Spleen (tissue), 7 donors: ENCODE data around the gene CXXC5.

ENCODE experiments used
- POLR2A ChIP-seq, 3 donors: fragments of 450-650 bp; IDR thresholded peaks; one replicate each; pipeline ENCODE4 v1.5.1; 2017; ENCODE audit warnings: antibody characterized with exemption in 3 of 3, mild to moderate bottlenecking in 1 of 3
- POLR2AphosphoS5 ChIP-seq, 3 donors: sonication (generic); formaldehyde crosslinking; IDR thresholded peaks; one replicate each; pipeline ENCODE4 v1.5.1; 2017; ENCODE audit warnings: antibody characterized with exemption in 3 of 3
- TF ChIP-seq, protein P1 (sequence below), 11 experiments: fragments of 200-600 bp in 7 of 11; fragments of 450-650 bp in 4 of 11; sonication (generic) in 4 of 11; IDR thresholded peaks in 8 of 11; conservative IDR thresholded peaks in 3 of 11; 1 replicate in 7 of 11; 2 replicates in 4 of 11; pipeline versions ENCODE4 v1.4.0 to v1.8.0; 2016 to 2021; ENCODE audit warnings: antibody characterized with exemption in 11 of 11, inconsistent platforms in 4 of 11, mild to moderate bottlenecking in 1 of 11
- donor health status: DM: no; HTN: no; CAD: no; lungs with moderate emphysema.
- donor health status: DM: no; HTN: no; CAD: no.
- donor health status: DM: no; HTN: no; CAD: no.

DNA sequence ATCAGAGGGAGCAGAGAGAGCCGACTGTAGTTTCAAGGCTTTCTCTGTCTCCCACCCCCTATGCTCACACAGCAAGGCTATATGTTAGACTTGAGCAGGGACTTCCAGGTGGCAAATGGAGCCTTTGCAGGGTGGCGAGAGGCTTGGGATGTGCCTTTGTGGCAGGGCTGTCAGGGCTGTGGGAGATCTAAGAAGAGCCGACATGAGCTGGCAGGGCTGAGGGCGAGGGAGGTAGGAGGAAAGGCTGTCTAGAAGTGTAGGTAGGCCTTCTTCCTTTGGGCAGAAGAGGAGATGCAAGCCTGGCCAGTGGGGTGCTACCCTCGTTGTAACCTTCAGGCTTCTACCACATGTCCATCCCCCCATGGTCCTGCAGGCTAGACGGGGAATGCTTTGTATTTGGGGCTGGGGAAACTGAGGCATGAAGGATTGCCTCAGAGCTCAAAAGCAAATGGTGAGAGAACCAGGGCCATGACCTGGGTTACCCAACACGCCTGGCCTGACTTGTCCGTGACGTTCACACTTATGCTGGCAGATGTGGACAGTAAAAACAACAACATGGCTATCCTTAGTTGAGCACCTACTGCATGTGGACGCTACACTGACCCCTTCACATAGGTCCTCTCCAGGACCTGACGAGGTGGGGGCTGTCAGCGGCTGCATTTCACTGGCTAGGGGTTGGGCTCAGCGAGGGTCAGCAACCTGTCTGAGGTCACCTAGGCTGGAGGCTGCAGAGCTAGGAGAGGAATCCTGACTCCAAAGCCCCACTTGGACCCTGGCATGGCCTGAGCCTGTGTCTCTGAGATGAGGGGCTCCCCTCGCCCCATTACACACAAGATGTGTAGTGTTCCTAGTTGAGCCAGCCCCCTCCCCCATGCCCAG lies 15.3 kb downstream of the CXXC5 start:
- no peak for TF ChIP-seq POLR2A (IDR thresholded peaks at IDR 0.05)
- TF ChIP-seq, protein P1, sequence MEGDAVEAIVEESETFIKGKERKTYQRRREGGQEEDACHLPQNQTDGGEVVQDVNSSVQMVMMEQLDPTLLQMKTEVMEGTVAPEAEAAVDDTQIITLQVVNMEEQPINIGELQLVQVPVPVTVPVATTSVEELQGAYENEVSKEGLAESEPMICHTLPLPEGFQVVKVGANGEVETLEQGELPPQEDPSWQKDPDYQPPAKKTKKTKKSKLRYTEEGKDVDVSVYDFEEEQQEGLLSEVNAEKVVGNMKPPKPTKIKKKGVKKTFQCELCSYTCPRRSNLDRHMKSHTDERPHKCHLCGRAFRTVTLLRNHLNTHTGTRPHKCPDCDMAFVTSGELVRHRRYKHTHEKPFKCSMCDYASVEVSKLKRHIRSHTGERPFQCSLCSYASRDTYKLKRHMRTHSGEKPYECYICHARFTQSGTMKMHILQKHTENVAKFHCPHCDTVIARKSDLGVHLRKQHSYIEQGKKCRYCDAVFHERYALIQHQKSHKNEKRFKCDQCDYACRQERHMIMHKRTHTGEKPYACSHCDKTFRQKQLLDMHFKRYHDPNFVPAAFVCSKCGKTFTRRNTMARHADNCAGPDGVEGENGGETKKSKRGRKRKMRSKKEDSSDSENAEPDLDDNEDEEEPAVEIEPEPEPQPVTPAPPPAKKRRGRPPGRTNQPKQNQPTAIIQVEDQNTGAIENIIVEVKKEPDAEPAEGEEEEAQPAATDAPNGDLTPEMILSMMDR (IDR thresholded peaks at IDR 0.05 in 8 of 11, conservative IDR thresholded peaks at IDR 0.05 in 3 of 11): no peak
- no peak for TF ChIP-seq POLR2AphosphoS5 (IDR thresholded peaks at IDR 0.05)
